ENCODE data around the gene POGLUT2. TPM values are rescaled to one million over a fixed set of nuclear protein-coding genes. Genes with fewer than 3 reads are reported as not detected.
"Not testable (repeated sequence)": the region's sequence is repeated elsewhere in the genome, so short reads cannot be mapped to it uniquely, and the experiment has no call there.

Gene POGLUT2
- total RNA-seq, 1 donor from 2014 or later: 16.8 TPM

- DNase-seq (ENCODE audit: low read depth): no peak
- no peak overlapping the region for H3K4me2 ChIP-seq (ENCODE audit: low read length)
- no peak overlapping the region for H3K4me3 ChIP-seq (ENCODE audit: insufficient read depth, low read depth, low read length)
- no peaks in the 10 kb centered on the region for H3K4me1 ChIP-seq (ENCODE audit: insufficient read depth, low read length)
- H2AFZ ChIP-seq (ENCODE audit: low read depth, low read length): no peak overlapping the region
- H4K20me1 ChIP-seq (ENCODE audit: insufficient read depth, low read length): no peaks in the 10 kb centered on the region
- FAIRE-seq: no peak
- H3K4me1 Mint-ChIP-seq (ENCODE audit: low read depth, unreplicated experiment): peaks cover 4% of the 10 kb centered on the region
- no peak overlapping the region for H3K27ac Mint-ChIP-seq (ENCODE audit: unreplicated experiment)
- TF ChIP-seq EZH2 (IDR thresholded peaks at IDR 0.05; ENCODE audit: insufficient read depth, low read length) (no peak), CTCF (IDR thresholded peaks at IDR 0.05; ENCODE audit: insufficient read depth, low read depth, low read length) (no peak)
- no peaks in the 10 kb centered on the region for H3K9me3 ChIP-seq (ENCODE audit: insufficient read depth, low read depth, low read length)
- H3K27ac ChIP-seq (ENCODE audit: low read depth, low read length): no peak overlapping the region
- H3K27me3 ChIP-seq (ENCODE audit: insufficient read depth, low read length): no peaks in the 10 kb centered on the region
- peaks cover 9% of the 10 kb centered on the region for H3K9me3 Mint-ChIP-seq (ENCODE audit: unreplicated experiment)
- no peak overlapping the region for H3K4me3 Mint-ChIP-seq (ENCODE audit: unreplicated experiment)
- H3K27me3 Mint-ChIP-seq (ENCODE audit: low read depth, unreplicated experiment): no peaks in the 10 kb centered on the region
- peaks cover 10% of the 10 kb centered on the region for H3K36me3 Mint-ChIP-seq (ENCODE audit: low read depth, unreplicated experiment)
- H3K79me2 ChIP-seq (ENCODE audit: insufficient read depth, low read length): no peaks in the 10 kb centered on the region
- peaks cover 22% of the 10 kb centered on the region for H3K36me3 ChIP-seq (ENCODE audit: insufficient read depth, low read length)
- no peak overlapping the region for H3K9ac ChIP-seq (ENCODE audit: low read length)
These were observed 14.3 kb downstream of the POGLUT2 start for GRCh38 chr13:102784483-102784882.

DNA sequence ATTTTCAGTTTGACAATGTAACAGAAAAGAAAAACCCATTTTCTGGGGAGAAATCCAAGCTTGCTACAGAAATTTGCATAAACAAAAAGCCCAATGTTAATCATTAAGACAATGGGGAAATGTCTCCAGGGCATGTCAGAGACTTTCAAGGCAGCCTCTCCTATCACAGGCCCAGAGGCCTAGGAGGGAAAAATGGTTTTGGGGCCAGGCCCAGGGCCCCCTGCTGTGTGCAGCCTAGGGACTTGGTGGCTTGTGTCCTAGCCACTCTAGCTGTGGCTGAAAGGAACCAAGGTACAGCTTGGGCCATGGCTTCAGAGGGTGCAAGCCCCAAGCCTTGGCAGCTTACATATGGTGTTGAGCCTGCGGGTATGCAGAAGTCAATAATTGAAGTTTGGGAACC, 17.2 kb downstream of the POGLUT2 start:
- no peak for DNase-seq (ENCODE audit: low read depth)
- Histone ChIP-seq H2AFZ (ENCODE audit: low read depth, low read length) (no peak overlapping the region), H3K27ac (ENCODE audit: low read depth, low read length) (no peak overlapping the region), H3K36me3 (ENCODE audit: insufficient read depth, low read length) (peaks cover 14% of the 10 kb centered on the region), H3K27me3 (ENCODE audit: insufficient read depth, low read length) (no peaks in the 10 kb centered on the region), H3K9ac (ENCODE audit: low read length) (no peak overlapping the region), H3K9me3 (ENCODE audit: insufficient read depth, low read depth, low read length) (no peaks in the 10 kb centered on the region), H3K4me3 (ENCODE audit: insufficient read depth, low read depth, low read length) (no peak overlapping the region), H3K4me2 (ENCODE audit: low read length) (no peak overlapping the region), H4K20me1 (ENCODE audit: insufficient read depth, low read length) (no peaks in the 10 kb centered on the region), H3K4me1 (ENCODE audit: insufficient read depth, low read length) (no peaks in the 10 kb centered on the region), H3K79me2 (ENCODE audit: insufficient read depth, low read length) (no peaks in the 10 kb centered on the region)
- Mint-ChIP-seq H3K27me3 (ENCODE audit: low read depth, unreplicated experiment) (no peaks in the 10 kb centered on the region), H3K36me3 (ENCODE audit: low read depth, unreplicated experiment) (peaks cover 10% of the 10 kb centered on the region), H3K4me3 (ENCODE audit: unreplicated experiment) (no peak overlapping the region), H3K27ac (ENCODE audit: unreplicated experiment) (no peak overlapping the region), H3K4me1 (ENCODE audit: low read depth, unreplicated experiment) (peaks cover 5% of the 10 kb centered on the region), H3K9me3 (ENCODE audit: unreplicated experiment) (peaks cover 9% of the 10 kb centered on the region)
- no peak for FAIRE-seq
- TF ChIP-seq EZH2 (IDR thresholded peaks at IDR 0.05; ENCODE audit: insufficient read depth, low read length): no peak
- TF ChIP-seq CTCF (IDR thresholded peaks at IDR 0.05; ENCODE audit: insufficient read depth, low read depth, low read length): no peak

DNA sequence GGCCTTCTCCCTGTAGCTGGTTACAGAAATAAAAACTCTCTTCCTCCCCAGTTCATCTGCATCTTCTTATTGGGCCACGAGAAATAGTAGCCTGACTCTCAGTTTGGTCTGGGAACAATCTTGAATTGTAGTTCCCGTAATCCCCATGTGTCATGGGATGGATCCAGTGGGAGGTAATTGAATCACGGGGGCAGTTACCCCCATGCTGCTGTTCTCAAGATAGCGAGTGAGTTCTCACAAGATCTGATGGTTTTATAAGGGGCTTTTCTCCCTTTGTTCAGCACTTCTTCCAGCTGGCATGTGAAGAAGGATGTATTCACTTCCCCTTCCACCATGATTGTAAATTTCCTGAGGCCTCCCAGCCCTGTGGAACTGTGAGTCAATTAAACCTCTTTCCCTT, 18.1 kb downstream of the POGLUT2 start:
- H3K4me2 ChIP-seq (ENCODE audit: low read length); H3K4me3 Mint-ChIP-seq (ENCODE audit: unreplicated experiment); H4K20me1 ChIP-seq (ENCODE audit: insufficient read depth, low read length); H3K9me3 Mint-ChIP-seq (ENCODE audit: unreplicated experiment); H3K27ac ChIP-seq (ENCODE audit: low read depth, low read length); H3K79me2 ChIP-seq (ENCODE audit: insufficient read depth, low read length); H2AFZ ChIP-seq (ENCODE audit: low read depth, low read length); DNase-seq (ENCODE audit: low read depth); H3K4me1 ChIP-seq (ENCODE audit: insufficient read depth, low read length); H3K9me3 ChIP-seq (ENCODE audit: insufficient read depth, low read depth, low read length); H3K36me3 ChIP-seq (ENCODE audit: insufficient read depth, low read length); H3K4me1 Mint-ChIP-seq (ENCODE audit: low read depth, unreplicated experiment); H3K9ac ChIP-seq (ENCODE audit: low read length); FAIRE-seq; H3K27ac Mint-ChIP-seq (ENCODE audit: unreplicated experiment); H3K4me3 ChIP-seq (ENCODE audit: insufficient read depth, low read depth, low read length); H3K27me3 ChIP-seq (ENCODE audit: insufficient read depth, low read length); H3K27me3 Mint-ChIP-seq (ENCODE audit: low read depth, unreplicated experiment): not testable (repeated sequence)
- peaks cover 10% of the 10 kb centered on the region for H3K36me3 Mint-ChIP-seq (ENCODE audit: low read depth, unreplicated experiment)
